ENCODE data around the gene ZC3H12A.
A peak's percentile ranks its signal among the peaks of the same experiment; 100 is the strongest.

ZC3H12A gene

GRCh38 chr1:37479255-37480124, 5.1 kb downstream of the ZC3H12A start:
- DNase-seq = peak; percentile 95

- DNase-seq = no peak
These were observed 5.7 kb downstream of the ZC3H12A start for GRCh38 chr1:37480125-37480466.

GRCh38 chr1:37480581-37481288, 6.4 kb downstream of the ZC3H12A start:
- peak; percentile 16 for DNase-seq

GRCh38 chr1:37481289-37482003, 7.1 kb downstream of the ZC3H12A start:
- peak; percentile 69 for DNase-seq

GRCh38 chr1:37482004-37482785, 7.8 kb downstream of the ZC3H12A start:
- peak; percentile 5 for DNase-seq

GRCh38 chr1:37482796-37483744, 8.7 kb downstream of the ZC3H12A start:
- DNase-seq = peak; percentile 4

- DNase-seq = peak; percentile 3
These were observed 9.4 kb downstream of the ZC3H12A start for GRCh38 chr1:37483785-37484184.

GRCh38 chr1:37484325-37485051, 10.1 kb downstream of the ZC3H12A start:
- DNase-seq = peak; percentile 19

- DNase-seq = peak; percentile 14
These were observed 11.7 kb downstream of the ZC3H12A start for GRCh38 chr1:37485902-37486679.

- peak; percentile 82 for DNase-seq
These were observed 12.6 kb downstream of the ZC3H12A start for GRCh38 chr1:37486680-37487618.

GRCh38 chr1:37487619-37487984, 13.2 kb downstream of the ZC3H12A start:
- DNase-seq = no peak

GRCh38 chr1:37493336-37494098, 19.1 kb downstream of the ZC3H12A start:
- no peak for DNase-seq

- DNase-seq = no peak
These were observed 21.5 kb downstream of the ZC3H12A start for GRCh38 chr1:37495875-37496274.

- no peak for DNase-seq
These were observed 23.5 kb downstream of the ZC3H12A start for GRCh38 chr1:37497832-37498231.

- DNase-seq = no peak
These were observed 24.7 kb downstream of the ZC3H12A start for GRCh38 chr1:37498872-37499617.

GRCh38 chr1:37501661-37502060, 27.3 kb downstream of the ZC3H12A start:
- DNase-seq = no peak

- DNase-seq = no peak
These were observed 27.7 kb downstream of the ZC3H12A start for GRCh38 chr1:37502104-37502503.

All from stimulated activated CD4-positive, alpha-beta T cell treated with anti-CD3 and anti-CD28 coated beads, Interleukin-15, amount 100 ng/mL, for 24 hours (primary cell).